ENCODE data around the gene COMMD7. TPM values are rescaled to one million over a fixed set of nuclear protein-coding genes. Genes with fewer than 3 reads are reported as not detected.

The COMMD7 gene
- total and polyA plus RNA-seq, 9 of the 15 experiments (the other 6 are each of a cell fraction or from before 2014, with no cell fraction given): 11.9 to 69.1 (median 34.7) TPM

DNA sequence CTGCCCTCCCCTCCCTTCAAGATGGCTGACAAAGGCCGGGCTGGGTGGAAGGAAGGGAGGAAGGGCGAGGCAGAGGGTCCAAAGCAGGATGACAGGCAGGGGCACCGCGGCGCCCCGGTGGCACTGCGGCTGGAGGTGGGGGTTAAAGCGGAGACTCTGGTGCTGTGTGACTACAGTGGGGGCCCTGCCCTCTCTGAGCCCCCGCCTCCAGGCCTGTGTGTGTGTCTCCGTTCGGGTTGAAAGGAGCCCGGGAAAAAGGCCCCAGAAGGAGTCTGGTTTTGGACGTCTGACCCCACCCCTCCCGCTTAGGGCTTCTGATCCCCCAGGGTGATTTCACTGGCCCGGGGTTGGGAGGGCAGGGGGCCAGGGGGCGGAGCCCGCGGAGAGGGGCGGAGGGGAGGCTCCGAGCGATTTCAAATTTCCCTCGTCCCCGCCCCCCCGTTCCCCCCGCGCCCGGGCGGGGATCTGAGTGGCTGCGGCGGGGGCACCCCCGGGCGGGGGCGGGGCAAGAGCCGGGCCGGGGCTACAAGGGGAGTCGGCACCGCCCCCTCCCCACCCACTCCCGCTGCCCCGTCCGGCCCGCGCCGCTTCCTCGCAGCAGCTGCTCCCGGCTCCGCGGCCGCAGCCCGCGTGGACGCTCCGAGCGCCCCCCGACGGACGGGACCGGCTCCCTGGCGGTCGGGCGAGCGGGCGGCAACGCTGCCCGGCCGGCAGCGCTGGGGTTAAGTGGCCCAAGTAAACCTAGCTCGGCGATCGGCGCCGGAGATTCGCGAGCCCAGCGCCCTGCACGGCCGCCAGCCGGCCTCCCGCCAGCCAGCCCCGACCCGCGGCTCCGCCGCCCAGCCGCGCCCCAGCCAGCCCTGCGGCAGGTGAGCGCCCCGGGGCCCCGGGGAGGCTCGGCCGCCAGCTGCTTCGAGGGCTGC lies 18.8 kb upstream of the COMMD7 start, which contains the start of gene DNMT3B (continued):
- TF ChIP-seq, protein P1, sequence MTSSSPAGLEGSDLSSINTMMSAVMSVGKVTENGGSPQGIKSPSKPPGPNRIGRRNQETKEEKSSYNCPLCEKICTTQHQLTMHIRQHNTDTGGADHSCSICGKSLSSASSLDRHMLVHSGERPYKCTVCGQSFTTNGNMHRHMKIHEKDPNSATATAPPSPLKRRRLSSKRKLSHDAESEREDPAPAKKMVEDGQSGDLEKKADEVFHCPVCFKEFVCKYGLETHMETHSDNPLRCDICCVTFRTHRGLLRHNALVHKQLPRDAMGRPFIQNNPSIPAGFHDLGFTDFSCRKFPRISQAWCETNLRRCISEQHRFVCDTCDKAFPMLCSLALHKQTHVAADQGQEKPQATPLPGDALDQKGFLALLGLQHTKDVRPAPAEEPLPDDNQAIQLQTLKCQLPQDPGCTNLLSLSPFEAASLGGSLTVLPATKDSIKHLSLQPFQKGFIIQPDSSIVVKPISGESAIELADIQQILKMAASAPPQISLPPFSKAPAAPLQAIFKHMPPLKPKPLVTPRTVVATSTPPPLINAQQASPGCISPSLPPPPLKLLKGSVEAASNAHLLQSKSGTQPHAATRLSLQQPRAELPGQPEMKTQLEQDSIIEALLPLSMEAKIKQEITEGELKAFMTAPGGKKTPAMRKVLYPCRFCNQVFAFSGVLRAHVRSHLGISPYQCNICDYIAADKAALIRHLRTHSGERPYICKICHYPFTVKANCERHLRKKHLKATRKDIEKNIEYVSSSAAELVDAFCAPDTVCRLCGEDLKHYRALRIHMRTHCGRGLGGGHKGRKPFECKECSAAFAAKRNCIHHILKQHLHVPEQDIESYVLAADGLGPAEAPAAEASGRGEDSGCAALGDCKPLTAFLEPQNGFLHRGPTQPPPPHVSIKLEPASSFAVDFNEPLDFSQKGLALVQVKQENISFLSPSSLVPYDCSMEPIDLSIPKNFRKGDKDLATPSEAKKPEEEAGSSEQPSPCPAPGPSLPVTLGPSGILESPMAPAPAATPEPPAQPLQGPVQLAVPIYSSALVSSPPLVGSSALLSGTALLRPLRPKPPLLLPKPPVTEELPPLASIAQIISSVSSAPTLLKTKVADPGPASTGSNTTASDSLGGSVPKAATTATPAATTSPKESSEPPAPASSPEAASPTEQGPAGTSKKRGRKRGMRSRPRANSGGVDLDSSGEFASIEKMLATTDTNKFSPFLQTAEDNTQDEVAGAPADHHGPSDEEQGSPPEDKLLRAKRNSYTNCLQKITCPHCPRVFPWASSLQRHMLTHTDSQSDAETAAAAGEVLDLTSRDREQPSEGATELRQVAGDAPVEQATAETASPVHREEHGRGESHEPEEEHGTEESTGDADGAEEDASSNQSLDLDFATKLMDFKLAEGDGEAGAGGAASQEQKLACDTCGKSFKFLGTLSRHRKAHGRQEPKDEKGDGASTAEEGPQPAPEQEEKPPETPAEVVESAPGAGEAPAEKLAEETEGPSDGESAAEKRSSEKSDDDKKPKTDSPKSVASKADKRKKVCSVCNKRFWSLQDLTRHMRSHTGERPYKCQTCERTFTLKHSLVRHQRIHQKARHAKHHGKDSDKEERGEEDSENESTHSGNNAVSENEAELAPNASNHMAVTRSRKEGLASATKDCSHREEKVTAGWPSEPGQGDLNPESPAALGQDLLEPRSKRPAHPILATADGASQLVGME (CRISPR knock-in tag; IDR thresholded peaks at IDR 0.05): no peak
- no peak for TF ChIP-seq NR2C1 (IDR thresholded peaks at IDR 0.05)
- 0 out of 2 replicates have a peak, but pooled peaks have one; percentile 33 for TF ChIP-seq NR2C1 (tag; IDR thresholded peaks at IDR 0.05)
- TF ChIP-seq FUS (optimal IDR thresholded peaks at IDR 0.05; ENCODE audit: low read depth, low read length): peak; percentile 84
- peak; percentile 42; the same call in 1 of the 2 replicates for TF ChIP-seq DMBX1 (CRISPR knock-in tag; IDR thresholded peaks at IDR 0.05; ENCODE audit: borderline replicate concordance)
- no peak for TF ChIP-seq TSC22D4 (tag; IDR thresholded peaks at IDR 0.05)
- TF ChIP-seq CBX3 (IDR thresholded peaks at IDR 0.05; ENCODE audit: borderline replicate concordance in 1 of 2, low read length in 2 of 2): no peak
- TF ChIP-seq HLTF (IDR thresholded peaks at IDR 0.05): 0 out of 2 replicates have a peak, but pooled peaks have one; percentile 52
- TF ChIP-seq RHOXF2B (CRISPR knock-in tag; conservative IDR thresholded peaks at IDR 0.05): no peak
- TF ChIP-seq, protein P2, sequence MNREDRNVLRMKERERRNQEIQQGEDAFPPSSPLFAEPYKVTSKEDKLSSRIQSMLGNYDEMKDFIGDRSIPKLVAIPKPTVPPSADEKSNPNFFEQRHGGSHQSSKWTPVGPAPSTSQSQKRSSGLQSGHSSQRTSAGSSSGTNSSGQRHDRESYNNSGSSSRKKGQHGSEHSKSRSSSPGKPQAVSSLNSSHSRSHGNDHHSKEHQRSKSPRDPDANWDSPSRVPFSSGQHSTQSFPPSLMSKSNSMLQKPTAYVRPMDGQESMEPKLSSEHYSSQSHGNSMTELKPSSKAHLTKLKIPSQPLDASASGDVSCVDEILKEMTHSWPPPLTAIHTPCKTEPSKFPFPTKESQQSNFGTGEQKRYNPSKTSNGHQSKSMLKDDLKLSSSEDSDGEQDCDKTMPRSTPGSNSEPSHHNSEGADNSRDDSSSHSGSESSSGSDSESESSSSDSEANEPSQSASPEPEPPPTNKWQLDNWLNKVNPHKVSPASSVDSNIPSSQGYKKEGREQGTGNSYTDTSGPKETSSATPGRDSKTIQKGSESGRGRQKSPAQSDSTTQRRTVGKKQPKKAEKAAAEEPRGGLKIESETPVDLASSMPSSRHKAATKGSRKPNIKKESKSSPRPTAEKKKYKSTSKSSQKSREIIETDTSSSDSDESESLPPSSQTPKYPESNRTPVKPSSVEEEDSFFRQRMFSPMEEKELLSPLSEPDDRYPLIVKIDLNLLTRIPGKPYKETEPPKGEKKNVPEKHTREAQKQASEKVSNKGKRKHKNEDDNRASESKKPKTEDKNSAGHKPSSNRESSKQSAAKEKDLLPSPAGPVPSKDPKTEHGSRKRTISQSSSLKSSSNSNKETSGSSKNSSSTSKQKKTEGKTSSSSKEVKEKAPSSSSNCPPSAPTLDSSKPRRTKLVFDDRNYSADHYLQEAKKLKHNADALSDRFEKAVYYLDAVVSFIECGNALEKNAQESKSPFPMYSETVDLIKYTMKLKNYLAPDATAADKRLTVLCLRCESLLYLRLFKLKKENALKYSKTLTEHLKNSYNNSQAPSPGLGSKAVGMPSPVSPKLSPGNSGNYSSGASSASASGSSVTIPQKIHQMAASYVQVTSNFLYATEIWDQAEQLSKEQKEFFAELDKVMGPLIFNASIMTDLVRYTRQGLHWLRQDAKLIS (CRISPR knock-in tag; IDR thresholded peaks at IDR 0.05): 0 out of 2 replicates have a peak, but pooled peaks have one; percentile 69
- peak; percentile 94 for TF ChIP-seq BRD9 (IDR thresholded peaks at IDR 0.05; ENCODE audit: low read depth, partially characterized antibody)
- no peak for TF ChIP-seq NFYB (IDR thresholded peaks at IDR 0.05; ENCODE audit: extremely low read depth, insufficient read length)
- TF ChIP-seq TAF9B (IDR thresholded peaks at IDR 0.05; ENCODE audit: partially characterized antibody): peak; percentile 51
- no peak for TF ChIP-seq ZNF174 (CRISPR knock-in tag; IDR thresholded peaks at IDR 0.05)
- no peak for TF ChIP-seq ZNF79 (CRISPR knock-in tag; IDR thresholded peaks at IDR 0.05; ENCODE audit: low read depth)
- 0 out of 2 replicates have a peak, but pooled peaks have one; percentile 74 for TF ChIP-seq ILF3 (IDR thresholded peaks at IDR 0.05; ENCODE audit: borderline replicate concordance)
